RWPE1 (cell line): ENCODE measurements around the gene CDC23.
"Not testable (repeated sequence)": the region's sequence is repeated elsewhere in the genome, so short reads cannot be mapped to it uniquely, and the experiment has no call there.

Experiments used
- CTCF ChIA-PET: fragments of 350-600 bp; sonication (Branson Sonifier 250); formaldehyde crosslinking; extraction: SDS; loops from one replicate; lab custom pipeline; 2021; lab: Yijun Ruan, JAX
- POLR2A ChIA-PET: fragments of 400-600 bp; formaldehyde crosslinking; extraction: SDS; loops from one replicate; lab custom pipeline; 2020; ENCODE audit warnings: antibody characterized with exemption; ENCODE audit not compliant: low non-redundant PET; lab: Yijun Ruan, JAX
- DNase-seq: peaks from one replicate; pipeline ENCODE4 v3.0.0; 2012; ENCODE audit warnings: low spot score
- H3K27ac ChIP-seq: fragments of 450-650 bp; 2 replicates; pipeline ENCODE4 v1.5.1; 2017
- CTCF ChIP-seq: fragments of 450-650 bp; conservative IDR thresholded peaks from 2 replicates; pipeline ENCODE4 v1.5.1; 2017; ENCODE audit warnings: low read depth, mild to moderate bottlenecking

The CDC23 gene

GRCh38 chr5:138224712-138225111 is 11.6 kb upstream of the CDC23 start:
- no peak overlapping the region for H3K27ac ChIP-seq
- TF ChIP-seq CTCF, result no peak
- CTCF ChIA-PET, result interaction anchor here (0.5 to 1.6 kb wide), 7 partner anchors 36 to 187 kb away, joined by 3 to 12 read pairs (median 4); no protein-coding TSS in a partner anchor
- DNase-seq, result no peak
- POLR2A ChIA-PET, result no interaction called here

- H3K27ac ChIP-seq, result no peak overlapping the region
- TF ChIP-seq CTCF, result no peak
- ChIA-PET CTCF (interaction anchor here (0.6 to 2.5 kb wide), 18 partner anchors 8 to 346 kb away, joined by 3 to 16 read pairs (median 4); partner anchors contain the start of genes CDC25C and KDM3B), POLR2A (no interaction called here)
- no peak for DNase-seq
Measured at GRCh38 chr5:138223532-138223931, 10.4 kb upstream of the CDC23 start.

- POLR2A ChIA-PET, result no interaction called here
- H3K27ac ChIP-seq, result no peak overlapping the region
- no peak for DNase-seq
- CTCF ChIA-PET, result interaction anchor here (0.6 to 0.7 kb wide), 2 partner anchors 25 to 111 kb away, joined by 4 read pairs; no protein-coding TSS in a partner anchor
- no peak for TF ChIP-seq CTCF
Measured at GRCh38 chr5:138216799-138217198, 3.7 kb upstream of the CDC23 start.

GRCh38 chr5:138212828-138213160 is 329 bp downstream of the CDC23 start:
- peak overlapping the region; percentile 73 for H3K27ac ChIP-seq
- no peak for TF ChIP-seq CTCF
- POLR2A ChIA-PET, result interaction anchor here (0.8 kb wide), 1 partner anchor 26 kb away, joined by 4 read pairs; no protein-coding TSS in a partner anchor
- peak; percentile 25 for DNase-seq
- CTCF ChIA-PET, result interaction anchor here (0.5 to 1.9 kb wide), 4 partner anchors 34 to 1949 kb away, joined by 3 to 10 read pairs (median 4); partner anchors contain the start of genes KDM3B and KIF20A

- no peak overlapping the region for H3K27ac ChIP-seq
- TF ChIP-seq CTCF, result no peak
- DNase-seq, result no peak
- POLR2A ChIA-PET, result interaction anchor here (0.7 kb wide), 1 partner anchor 1437 kb away, joined by 3 read pairs; the partner anchor contains the start of gene CXXC5
- CTCF ChIA-PET, result no interaction called here
Measured at GRCh38 chr5:138210985-138211384, 2.1 kb downstream of the CDC23 start.

GRCh38 chr5:138193859-138194258 is 19.3 kb downstream of the CDC23 start:
- CTCF ChIA-PET, result interaction anchor here (0.7 kb wide), 2 partner anchors 9 to 123 kb away, joined by 4 to 5 read pairs; no protein-coding TSS in a partner anchor
- POLR2A ChIA-PET, H3K27ac ChIP-seq, DNase-seq: not testable (repeated sequence)

- TF ChIP-seq CTCF, result no peak
- CTCF ChIA-PET, result no interaction called here
- DNase-seq, result no peak
- POLR2A ChIA-PET, result no interaction called here
- no peak overlapping the region for H3K27ac ChIP-seq
Measured at GRCh38 chr5:138192826-138193225, 20.3 kb downstream of the CDC23 start.
